HT-29 (cell line): ENCODE results near the gene SPATS2. TPM values are rescaled to one million over a fixed set of nuclear protein-coding genes. Genes with fewer than 3 reads are reported as not detected.
"Not testable (repeated sequence)": the region's sequence is repeated elsewhere in the genome, so short reads cannot be mapped to it uniquely, and the experiment has no call there.

ENCODE experiments used
- DNase-seq: peaks from one replicate; pipeline ENCODE4 v3.0.0-alpha.2; 2015; ENCODE audit warnings: low spot score
- total RNA-seq: library from RNA; depleted of rRNA; stranded (reverse); fragments of >200 nt; shearing (Covaris generic); gene quantifications from 2 replicates; pipeline ENCODE4 v1.2.3, GENCODE V29; 2014

The SPATS2 gene
- total RNA-seq, 1 experiment from 2014 or later: 11.5 TPM

DNA sequence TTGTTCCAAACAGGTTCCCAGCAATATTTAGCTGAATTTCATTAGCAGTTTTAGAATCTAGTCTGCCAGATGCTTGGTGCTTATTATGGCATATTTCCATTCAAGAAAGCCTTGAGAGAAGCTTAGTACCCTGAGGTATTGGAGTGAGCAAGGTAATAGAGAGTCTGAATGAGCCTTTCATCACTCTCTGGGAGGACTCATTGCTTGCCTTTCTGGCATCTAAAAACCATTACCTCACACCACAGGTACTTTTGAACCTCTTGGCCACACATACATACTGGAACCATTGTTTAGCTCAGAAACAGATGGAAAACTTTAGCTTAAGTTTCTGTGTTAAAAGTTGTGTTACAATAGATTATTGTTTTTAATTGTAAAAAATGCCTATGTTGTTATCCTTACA lies 144.1 kb downstream of the SPATS2 start:
- DNase-seq: no peak

DNA sequence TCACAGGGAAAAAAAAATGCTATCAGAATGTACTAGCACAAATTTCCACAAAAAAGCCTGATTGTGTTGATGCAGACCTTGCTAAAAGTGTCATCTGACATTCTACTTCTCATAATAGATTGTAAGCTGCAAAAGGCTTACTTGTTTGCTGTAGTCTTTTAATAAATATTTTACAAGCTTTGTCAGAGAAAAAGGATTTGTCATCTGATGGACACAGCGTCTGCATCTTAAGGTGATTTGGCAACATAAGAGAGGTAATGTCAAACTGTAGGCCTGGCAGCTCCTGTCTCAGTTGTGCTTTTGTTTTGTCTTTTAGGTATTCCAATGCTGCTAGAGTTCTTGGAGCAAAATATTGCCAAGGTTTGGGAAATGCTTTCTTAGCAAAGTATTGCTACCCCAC lies 145.3 kb downstream of the SPATS2 start:
- DNase-seq: no peak

DNA sequence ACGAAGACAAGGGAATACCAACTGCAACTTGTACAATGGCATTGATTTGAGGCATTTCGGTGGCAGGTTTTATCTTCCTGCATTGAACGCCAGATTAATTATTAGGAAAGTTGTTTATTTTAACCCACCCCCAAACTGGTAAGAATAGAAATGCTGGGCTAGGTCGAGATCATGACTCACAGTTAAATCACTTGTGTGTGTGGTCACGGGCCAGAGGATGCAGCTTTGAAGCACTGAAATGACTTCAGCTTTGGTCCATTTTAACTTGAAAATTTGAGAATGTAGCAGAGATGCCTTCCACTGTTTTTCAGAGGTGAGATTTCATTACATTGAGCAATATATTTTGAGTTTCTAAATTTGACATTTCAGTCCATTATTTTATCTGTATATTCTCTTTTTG lies 148.0 kb downstream of the SPATS2 start:
- DNase-seq: peak; percentile 21

DNA sequence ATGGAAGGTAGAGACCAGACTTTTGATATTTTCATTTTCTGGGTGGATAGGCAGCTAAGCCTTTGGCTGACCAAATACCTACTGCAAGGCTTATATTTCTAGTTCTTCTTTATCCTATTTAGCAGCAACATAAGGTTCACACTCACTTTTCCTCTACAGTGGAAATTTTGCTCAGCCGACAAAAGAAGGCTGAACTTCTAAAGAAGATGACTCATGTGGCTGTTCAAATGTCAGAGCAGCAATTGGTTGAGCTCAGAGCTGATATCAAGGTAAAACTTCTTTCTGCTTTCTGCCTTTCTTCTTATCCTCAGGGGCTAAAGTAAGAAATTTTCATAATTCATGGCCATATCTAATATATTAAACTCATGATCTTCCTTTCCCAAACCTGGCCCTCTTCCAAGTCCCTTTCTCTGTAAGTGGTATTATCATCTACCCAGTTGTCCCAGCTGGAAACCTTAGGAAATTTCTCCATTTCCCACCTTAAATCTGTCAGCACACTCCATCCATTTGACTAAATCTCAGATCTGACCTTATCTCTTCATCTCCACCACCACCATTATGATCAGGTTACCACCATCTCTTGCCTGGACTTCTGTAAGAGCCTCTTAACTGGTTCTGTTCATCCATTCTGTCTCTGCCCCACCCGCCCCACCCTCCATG lies 151.8 kb downstream of the SPATS2 start:
- no peak for DNase-seq

DNA sequence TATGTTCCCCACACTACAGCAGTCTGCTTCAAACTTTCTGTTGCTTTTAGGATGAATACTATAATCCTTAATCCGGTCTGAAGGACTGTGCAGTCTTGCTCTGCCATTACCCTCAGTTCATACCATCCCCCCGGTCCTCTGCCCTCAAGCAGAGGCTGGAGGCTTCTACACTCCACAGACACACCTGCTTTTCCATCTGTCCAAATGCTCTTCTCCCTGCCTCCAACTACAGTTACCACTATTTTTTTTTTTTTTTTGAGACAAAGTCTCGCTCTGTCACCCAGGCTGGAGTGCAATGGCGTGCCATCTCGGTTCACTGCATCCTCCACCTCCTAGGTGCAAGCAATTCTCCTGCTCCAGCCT lies 152.3 kb downstream of the SPATS2 start:
- no peak for DNase-seq

DNA sequence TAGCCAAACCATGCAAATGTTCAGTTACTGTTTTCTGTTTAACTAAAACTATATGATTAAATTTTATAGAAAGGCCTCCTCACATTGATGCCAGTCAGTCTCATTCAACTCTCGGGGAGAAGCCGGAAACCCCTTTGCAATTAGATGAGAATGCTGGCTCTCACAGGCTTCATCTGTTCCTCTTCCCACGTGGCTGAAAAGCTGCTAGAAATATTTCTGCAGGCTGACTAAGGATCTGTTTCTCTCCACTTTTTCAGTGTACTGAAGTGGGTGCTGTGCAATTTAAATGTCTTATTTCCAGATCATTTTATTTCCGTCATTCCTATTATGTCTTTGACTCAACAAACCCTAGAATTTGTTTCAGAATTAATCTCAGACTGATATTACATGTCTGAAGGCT lies 154.1 kb downstream of the SPATS2 start:
- DNase-seq: no peak

DNA sequence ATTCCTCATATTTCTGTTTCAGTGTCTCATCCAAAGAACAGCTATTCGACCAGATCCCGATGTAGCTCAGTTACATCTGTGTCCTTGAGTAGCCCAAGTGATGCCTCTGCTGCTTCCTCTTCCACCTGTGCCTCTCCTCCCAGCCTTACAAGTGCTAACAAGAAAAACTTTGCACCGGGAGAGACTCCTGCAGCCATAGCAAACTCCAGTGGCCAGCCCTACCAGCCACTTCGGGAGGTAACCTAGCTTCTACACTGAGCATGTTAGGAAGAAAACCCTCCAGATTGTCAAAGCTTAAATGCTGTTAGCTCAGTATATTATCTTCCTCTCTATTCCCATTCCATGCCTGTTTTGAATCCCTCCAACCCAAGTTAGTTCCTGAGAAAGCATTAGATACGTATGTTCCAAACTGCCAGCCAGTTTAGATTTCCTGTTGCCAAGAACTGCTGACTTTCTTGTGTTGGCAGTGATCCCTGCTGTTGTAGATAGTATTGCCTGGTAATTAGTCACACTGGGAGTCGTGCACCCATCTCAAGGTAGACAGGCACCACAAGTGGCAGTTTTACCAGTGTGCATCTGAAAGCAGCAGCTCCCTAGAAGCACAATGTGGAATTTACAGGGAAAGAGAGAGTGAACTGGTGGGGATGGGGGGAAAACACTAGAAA lies 157.5 kb downstream of the SPATS2 start:
- no peak for DNase-seq

DNA sequence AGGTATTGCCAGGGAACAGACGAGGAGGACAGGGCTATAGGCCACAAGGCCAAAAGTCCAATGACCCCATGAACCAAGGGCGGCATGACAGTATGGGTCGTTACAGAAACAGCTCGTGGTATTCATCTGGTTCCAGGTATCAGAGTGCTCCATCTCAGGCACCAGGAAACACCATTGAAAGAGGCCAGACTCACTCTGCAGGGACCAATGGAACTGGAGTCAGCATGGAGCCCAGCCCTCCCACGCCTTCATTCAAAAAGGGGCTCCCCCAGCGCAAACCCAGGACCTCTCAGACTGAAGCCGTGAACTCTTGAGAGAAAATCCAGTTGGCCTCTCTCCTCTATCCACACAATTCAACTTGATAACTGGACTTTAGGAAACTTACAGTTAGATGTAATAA lies 158.7 kb downstream of the SPATS2 start:
- DNase-seq: no peak

DNA sequence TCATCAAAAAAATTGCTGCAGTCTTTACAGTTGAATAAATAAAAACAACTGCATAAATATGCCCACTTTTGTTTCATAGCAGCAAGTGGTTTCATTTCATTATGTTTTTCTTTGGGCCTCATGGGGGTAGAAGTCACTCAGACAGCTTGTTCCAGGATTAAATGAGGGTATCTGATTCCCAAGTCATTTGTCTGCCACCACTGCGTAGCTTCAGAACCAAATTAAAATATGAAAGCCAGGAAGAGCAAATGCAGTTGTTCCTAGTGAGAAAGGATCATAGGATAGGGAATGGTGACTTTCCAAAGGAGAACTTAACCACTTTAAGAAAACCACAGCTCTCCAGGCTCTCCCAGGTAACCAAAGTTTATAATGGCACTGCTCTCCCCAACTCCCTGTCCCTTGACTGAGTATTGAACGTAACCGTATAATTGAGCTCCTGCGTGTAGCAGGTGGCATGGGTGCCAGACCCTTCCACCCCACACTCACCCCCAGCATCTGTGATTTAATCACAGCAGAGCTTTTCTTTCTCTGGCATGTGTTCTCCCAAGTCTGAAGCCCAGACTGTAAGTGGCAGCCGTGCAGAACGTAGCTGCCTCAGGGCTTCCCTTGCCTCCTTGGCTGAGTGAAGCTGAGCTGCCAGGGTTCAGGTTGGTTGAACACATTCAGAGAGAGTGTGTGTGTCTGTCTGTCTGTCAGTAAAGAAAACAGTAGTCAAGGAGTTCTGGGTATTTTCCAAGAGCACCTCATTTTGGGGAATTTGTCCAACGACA lies 160.3 kb downstream of the SPATS2 start:
- DNase-seq: no peak

DNA sequence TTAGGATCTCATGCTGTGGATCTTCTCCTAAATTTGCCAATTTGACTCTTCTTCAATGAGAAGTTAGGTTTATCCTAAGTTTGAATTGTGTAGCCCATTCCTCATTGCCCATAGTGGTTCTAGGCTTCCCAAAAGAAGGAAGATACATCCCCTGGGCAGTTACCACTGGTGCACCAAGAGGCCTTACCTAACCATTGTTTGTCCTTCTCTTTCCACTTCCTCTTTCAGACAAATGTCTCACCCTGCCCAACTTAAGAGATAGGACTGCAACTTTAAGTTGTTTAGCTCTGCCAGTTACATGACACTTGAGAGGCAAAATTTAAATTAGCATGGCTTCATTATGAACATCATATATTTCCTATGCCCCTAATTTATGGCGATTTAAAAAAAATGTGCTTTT lies 162.2 kb downstream of the SPATS2 start:
- no peak for DNase-seq

DNA sequence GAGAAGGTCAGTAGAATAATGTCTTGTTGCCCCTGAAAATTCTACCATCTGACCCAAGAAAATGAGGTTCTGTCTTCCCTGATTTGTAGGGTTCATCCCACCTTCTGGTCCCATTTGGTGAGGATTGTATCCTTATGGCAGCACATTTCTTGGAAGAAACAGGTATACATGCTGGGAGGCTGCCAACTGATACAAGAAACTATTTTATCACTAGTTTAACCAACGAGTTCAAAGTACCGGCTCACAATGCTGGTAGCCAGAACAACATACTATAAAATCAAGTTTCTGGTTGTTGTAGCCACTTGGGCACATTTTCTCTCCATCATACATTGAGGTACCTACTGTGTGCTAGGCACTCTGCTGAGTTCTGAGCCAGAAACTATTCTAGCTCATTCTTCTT lies 164.5 kb downstream of the SPATS2 start:
- no peak for DNase-seq

DNA sequence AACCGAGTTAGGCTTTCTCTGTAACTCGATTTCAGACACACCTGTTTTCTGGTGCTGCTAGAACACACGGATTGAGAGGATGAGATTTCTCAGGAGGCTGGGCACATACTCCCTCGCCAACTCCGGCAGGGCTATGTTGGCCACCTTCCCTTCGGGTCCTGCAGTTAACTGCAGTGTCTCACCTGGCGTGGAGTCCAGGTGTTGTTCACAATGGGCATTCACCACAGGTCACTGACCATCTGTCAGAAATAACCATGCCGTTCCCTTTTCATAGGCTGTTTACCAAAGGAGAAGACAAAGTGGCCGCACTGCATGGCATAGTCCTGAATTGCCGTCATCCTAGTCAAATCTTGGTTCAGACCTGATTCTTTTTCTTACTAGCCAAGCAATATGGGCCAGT lies 166.1 kb downstream of the SPATS2 start:
- no peak for DNase-seq

DNA sequence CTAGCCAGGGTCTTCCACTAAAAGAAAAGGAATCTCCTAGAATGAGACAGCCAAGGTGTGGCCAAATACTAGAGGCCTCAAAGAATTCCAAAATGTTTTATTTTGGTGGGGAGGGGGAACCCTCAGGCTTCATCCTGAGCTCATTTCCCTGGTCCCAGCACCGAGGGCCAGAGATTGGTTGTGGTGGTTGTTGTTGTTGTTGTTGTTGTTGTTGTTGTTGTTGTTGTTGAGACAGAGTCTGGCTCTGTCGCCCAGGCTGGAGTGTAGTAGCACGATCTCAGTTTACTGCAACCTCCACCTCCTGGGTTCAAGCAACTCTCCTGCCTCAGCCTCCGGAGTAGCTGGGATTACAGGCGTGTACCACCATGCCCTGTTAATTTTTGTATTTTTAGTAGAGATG lies 166.9 kb downstream of the SPATS2 start:
- DNase-seq: not testable (repeated sequence)

DNA sequence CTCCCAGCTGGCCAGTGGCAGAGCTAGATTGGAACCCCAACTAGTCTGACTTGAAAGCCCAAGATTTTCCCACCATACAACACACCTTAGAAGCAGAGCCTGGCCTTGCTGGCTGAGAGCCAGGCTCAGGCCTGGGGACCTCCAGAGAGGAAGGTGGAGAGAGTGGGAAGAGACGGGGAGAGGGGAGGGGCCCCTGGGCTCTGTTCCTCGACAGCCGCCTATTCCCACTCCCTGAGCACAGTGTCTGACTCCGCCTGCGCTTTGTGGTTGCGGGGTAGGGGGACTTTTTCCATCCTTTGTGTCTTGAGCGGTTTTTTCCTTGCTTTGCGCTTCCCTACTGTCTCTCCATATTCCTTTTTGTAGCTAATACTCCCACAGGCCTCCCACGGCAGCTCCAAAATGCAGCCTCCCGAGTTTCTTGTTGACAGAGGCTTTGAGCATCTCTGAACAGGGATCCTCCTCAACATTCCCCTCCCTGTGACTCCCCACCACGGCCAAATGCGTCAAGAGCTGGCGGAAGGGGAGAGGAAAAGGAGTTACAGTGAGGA lies 167.5 kb downstream of the SPATS2 start:
- DNase-seq: no peak

DNA sequence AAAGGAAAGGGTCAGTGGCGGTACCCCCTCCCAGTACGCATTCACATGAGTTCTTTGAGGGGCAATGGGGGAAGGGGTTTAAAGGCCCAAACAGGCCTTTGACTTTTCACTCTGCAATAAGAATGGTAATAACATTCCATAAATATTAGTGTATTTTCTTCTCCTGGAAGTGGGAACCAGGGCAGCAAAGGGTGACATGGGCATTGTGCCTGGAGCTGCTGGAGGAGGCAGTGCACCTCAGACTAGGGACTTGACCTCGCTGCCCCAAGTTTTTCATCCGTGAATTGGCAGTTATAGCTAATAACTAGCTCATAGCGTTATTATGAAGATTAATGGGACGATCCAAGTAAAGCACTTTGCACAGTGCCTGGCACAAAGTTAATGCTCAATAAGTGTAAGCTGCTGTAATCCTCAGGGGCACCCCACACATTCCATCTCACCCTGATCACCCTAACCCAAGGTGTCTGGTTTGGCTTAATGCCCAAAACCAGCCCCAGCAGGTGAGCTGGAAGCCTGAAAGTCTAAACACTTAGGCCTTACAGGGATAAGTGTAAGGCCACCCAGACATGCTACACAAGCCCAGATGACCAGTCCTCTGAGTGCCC lies 168.8 kb downstream of the SPATS2 start:
- DNase-seq: no peak

DNA sequence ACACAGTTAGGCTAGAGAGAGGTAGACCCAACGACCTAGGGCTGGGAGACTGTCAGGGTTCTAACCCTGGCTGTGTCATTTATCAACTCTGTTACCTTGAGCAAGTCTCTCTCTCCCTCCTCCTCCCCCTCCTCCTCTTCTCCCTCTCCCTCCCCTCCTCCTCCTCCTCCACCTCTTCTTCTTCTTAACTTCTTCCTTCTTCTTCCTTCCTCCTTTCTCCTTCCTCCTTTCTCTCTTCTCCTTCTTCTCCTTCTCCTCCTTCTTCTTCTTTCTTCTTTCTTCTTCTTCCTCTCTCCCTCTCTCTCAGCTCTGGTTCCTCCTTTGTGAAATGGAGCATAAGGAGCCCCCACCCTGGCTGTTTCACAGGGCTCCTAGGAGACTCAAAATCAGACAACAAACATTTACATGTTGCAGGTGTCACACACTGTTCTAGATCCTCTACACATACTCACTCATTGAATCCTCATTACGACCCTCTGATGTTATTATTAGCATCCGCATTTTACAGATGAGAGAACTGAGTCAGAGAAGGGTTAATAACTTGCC lies 169.3 kb downstream of the SPATS2 start:
- DNase-seq: no peak

DNA sequence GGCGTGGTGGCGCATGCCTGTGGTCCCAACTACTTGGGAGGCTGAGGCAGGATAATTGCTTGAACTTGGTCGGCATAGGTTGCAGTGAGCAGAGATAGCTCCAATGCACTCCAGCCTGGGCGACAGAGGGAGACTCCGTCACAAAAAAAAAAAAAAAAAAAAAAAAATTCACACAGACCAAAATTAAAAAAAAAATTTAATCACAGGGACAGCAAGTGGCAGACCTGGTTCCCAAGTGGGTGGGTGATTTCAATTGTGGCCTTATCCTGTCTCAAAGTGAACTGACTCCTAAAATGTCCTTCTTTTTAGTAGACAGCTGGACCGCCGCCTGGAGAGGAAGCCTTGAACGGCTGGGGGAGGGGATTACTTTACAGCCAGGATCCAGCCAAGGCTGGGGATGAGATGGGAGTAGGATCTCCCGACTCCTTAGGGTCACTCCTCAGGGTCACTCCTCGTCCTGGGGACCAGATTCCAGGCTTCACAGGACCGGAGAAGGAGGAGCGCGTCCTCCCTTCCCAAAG lies 170.0 kb downstream of the SPATS2 start:
- DNase-seq: no peak

DNA sequence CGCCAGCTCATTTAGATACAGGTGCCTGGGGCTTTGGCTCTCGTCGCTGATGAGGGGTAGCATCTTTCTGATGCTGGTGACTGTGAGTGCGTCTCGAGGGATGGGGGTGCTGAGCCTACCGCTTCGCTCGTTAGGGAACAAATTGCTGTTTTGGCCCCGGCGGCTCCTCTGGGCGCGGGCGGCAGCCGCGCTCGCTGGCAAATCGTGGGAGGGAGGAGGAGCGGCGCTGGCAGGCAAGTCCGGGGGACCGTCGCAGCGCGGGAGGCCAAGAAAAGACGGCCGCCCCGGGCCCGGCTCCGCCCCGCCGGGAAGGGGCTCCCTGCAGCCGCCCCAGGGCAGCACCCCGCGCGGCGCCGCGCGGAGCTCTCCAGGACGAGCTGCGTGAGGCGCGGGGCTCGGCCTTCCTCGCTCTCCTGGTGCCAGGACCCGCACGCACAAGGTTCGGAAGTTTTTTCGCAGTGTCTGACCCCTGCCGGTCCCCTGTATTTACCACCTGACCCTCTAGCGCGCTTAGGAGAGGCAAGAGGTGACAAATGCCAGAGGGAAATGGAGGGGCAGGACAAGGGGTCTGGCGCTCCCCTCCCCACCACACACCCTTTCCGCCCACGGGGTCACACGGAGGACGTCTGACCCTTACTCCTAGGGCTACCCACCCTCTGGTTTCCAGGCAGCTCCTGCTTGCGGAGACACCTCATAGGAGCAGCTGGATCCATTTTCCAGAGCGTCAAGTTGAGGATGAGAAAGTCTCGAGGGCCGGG lies 170.7 kb downstream of the SPATS2 start:
- no peak for DNase-seq

DNA sequence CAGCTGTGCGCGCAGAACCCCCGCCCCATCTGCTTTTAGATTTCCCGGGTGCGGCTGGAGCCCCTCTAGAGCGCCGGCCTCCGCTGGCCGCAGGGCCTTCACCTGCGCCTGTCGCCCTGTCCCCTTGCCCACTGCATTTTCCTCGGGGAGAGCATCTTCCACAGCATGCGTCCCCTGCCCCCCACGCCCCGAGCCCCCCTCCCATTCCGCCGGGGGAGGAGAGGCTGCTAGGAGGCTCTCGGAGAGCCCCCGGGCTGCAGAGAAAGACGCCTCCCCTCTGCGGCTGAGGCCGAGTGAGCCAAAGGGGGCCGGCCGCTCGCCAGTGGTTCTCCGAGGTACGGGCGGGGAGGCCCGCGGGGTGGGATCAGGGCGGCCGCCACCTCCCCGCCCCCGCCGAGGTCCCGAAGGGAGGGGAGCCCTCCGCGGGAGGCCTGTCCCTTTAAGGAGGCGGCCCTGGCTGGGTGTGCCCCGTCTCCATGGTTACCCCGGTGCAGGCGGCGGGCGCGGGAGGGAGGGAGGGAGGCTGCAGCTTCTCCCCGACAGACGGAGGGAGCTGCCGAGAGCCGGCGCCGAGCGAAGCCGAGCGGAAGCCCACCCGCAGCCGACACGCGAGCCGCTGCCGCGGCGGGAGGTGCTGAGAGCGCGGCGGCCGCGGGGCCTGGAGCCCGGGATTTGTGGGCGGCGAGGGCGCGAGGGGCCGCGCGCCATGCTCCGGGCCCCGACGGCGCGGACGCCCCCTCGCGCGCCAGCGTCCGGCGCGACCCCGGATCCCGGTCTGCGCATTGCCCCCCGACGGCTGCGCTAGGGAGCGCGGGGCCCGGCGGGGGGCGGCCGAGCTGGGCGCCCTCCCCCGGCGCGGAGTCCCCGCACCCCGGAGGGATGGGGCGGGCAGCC lies 171.5 kb downstream of the SPATS2 start, which contains the start of gene KCNH3:
Gene KCNH3, plus strand, starts transcription at position 521 of the 894 bp plus-strand sequence. CDS start 387 bp downstream, outside the sequence.
- peak; percentile 36 for DNase-seq
